Hematopoietic multipotent progenitor cell treated with erythropoietin and hydrocortisone succinate and interleukin-3 and kit ligand, for 6 days (in vitro differentiated cells): ENCODE data around the gene NPTXR.
A peak's percentile ranks its signal among the peaks of the same experiment; 100 is the strongest.

ENCODE experiments used
- DNase-seq: peaks from one replicate; pipeline ENCODE4 v3.0.0-alpha.2; 2015

Gene NPTXR

DNA sequence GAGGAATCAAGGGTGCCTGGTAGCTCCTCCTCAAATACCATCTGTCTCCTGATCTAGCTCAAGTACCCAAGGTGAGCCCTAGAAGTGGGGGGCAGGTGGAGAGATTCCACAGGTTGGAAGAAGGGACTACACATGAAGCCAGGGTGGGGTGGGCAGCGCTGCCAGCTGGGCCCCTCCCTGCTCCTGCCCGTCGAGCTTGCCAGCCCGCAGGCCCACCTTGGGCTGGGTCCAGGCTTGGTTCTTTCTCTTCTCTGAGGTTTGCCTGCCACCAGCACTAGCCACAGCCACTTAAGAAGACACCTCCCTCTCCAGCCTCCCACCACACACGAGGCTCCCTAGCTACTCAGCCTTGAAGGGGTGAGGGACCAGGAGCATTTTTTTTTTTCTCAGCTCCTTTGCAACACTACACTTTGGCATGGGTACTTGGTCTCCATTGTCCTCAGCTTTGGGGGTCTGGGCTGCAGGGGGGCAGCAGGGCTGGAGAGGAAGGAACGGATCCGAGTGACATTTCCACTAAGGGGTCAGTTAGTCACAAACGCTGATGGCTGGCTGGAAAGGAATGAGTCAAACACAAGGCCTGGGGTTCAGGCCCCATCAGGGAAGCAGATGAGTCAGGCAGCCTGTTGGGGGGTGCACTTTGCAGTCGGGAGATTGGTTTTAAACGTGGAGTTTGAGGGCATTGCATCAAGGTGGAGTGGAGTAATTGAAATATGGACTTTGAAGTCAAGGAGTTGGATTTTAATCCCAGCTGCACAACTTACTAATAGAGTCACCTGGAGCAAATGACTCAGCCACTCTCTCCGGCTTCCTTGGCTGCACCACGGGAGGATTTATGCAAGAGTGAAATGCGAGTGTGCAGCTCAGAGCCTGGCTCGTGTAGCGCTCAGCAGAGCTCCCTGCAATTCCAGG is 7.4 kb upstream of the NPTXR start:
- DNase-seq: no peak

DNA sequence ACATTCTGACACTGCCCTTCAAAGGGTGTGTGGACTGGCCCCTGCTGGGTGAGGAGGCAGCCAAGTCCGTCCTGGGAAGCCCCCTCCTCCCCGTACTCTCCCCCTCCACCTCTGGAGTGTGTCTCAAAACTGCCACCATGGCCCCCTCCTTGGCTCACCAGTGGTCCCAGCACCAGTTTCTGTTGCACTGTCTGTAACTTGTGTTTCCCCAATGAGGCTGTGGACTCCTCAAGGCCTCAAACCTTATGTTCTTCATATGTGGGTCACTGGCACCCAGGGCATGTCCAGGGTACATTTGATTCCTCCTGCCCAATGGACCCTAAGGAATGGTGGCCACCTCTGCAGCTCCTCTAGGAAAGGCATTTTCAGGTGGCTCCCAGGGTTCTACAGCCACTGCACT is 6.6 kb upstream of the NPTXR start:
- DNase-seq: no peak

DNA sequence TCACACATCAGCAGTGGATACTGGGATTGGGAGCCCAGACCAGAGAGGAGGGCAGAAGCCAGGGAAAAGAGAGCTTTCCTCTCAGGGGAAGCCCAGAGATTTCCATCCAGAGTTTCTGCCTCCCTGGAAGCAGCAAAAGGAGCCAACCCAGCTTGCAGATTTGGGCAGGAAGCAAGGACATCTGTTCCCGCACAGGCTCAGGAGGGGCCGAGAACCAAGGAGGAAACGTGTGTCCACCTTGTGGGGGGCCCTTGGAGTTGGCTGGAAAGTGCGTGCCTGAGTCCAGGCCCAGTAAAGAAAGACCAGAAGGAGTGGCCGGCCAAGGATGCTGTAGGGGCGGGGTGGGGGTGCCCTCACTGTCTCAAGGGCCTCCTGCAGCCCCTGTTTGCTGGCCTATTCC is 6.0 kb upstream of the NPTXR start:
- no peak for DNase-seq

DNA sequence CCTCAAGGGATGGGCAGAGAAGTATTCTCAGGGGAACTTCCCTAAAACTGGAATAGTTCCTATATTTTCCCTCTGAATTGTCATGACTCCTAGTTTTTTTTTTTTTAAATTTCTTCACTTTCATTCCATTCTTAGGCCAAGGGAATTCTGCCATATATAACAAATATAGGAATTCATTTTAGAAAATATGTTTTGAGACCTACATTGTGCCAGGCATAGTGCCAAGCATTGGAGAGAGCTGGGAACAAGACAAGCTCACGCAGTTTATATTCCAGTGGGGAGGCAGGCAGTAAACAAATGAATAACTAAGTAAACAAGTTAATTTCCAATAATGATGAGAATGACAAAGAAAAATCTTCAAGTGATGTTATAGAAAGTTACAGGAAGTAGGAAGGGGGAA is 2.6 kb upstream of the NPTXR start:
- DNase-seq: no peak

DNA sequence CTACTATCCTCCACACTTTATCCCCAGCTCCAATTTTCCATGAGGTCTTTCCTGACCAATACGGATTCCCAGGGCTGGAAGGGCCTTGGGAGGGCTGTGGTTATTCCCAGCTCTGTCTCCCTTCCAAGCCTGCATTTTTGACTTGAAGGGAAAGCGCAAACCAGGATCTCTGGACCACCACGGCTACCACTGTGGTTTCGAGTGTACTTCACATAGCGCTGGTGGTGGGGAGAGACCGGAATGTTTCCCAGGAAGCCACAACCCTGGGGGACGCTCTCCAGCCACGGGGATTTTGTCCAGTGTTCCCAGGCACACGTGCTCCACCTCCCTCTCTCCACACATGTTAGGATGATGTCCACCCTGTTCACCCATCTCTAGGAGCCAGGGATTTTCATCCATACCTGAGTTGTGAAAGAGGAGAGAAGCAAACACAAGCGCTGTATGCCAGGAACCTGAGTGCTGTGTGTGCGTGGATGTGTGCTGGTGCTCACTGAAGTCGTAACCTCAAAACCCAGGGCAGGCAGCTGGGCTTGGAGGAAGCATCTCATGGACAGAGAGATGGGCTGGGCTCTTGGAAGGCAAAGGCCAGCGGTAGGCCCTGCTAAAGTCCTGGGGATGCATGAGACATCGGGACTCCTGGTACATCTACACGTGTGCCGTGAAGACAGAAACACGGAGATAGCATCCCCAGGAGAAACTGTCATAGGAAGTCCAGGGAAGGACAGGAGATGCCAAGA is 1.3 kb upstream of the NPTXR start:
- DNase-seq: no peak

DNA sequence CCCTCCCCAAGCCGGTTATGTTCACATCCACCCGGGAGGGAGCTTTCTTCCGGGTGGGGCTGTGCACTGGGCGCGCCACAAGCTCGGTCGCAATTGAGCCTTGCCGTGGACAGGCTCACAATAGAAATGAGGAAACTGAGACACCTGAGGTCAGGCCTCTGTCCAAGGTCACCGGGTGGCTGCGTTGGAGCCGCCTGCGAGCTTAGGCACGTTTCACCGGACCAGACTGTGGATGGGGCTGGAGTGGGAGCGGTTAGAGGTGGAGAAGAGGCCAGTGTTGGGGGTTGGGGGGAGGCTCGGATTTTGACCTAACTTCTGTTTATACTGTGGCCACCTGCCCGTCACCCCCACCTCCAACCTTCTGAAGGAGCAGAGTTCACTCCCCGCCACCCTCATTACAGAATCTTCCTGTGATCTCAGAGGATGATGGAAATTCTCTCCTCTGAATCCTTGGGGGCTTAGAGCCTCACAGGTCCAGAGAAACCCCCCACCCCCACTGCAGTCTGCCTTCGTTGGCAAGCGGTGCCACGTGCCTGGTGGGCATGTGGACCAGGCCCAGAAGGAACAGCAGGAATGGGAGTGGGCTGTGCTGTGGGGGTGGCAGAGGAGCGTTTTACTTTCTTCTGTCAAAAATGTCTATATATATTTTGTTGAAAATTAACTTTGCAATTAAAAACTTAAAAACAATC is 631 bp upstream of the NPTXR start:
- no peak for DNase-seq

DNA sequence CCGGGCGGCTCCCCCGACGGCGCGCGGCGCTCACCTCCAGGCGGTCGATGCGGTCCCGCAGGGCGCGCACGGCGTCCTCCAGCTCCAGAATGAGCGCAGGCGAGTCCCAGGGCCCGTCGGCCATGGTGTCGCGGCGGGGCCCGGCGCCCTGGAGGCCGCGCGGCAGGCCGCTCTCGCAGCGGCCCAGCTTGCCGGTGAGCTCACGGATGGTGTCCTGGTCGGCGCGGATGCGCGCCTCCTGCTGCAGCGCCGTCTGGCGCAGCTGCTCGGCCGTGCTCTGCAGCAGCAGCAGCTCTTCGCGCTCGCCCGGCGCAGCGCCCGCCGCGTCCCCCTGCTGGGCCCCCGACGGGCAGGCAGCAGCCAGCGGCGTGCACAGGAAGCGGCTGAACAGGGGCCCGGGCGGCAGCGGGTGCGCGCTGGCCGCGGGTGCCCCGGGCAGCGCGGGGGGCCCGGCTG is 599 bp downstream of the NPTXR start:
- peak; percentile 50 for DNase-seq

DNA sequence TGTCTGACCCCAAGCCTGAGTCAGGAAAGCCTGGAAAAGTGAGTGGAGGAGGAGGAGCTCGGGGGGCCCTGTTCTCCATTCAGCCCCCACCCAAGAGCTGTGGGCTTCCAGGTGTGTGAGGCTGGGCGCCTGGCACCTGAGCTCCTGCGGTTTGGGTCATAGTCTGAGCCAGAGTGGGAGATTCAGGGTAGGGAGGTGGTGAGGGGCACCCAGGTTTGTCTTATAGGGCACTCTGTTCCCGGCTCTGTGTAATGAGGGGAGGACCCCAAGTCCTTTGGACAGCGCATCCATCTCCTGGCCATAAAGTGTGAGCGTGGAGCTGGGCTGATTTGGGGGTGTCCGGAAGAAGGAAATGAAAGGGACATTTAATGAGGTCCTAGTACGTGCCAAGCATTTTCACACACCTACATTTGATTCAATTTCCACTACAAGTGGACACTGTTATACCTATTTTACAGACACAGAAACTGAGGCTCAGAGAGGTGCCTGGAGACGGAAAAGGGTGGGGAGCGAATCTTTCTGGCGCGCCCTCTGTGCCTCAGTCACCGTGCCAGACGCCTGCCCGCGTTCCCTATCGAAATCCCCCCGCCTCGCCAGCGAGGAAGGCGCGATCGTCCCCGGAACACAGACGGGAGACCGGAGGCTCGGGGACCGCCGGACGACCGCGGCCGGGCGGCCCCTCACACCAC is 1.2 kb downstream of the NPTXR start:
- no peak for DNase-seq

DNA sequence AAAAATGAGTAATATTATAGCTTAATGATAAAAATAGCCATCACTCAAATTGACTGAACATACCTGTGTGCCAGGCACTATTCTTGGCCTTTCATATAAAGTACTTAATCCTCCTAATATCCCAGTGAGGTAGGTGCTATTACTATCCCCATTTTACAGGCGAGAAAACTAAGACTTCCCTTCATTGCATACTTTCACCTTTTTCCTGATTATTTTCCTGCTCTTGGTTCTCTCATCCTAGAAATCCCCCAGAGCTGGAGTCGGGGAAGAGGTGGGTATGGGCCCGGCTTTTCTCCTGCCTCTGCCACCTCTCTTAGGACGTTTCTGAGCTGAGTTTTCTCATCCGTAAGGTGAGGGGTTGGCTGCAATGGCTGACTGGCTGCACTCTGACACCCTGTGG is 2.2 kb downstream of the NPTXR start:
- no peak for DNase-seq

DNA sequence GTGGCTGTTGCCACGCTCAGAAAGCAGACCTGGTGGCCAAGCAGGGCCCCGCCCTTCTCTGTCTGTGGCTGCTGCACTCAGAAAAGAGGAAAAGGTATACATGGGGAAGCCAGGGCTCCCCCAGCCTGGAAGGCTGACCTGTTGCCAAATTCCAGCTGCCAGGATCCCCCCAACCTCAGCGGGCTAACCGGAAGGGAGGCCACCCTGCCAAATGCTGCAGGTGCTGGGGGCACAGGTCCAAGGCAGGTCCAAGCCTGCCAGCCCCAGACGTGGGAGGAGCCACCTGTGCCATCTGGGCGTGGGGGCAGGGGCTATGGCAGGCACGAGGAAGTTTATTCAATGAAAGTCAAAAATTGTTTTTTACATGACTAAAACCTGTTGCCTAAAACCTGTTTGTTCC is 2.6 kb downstream of the NPTXR start:
- no peak for DNase-seq

DNA sequence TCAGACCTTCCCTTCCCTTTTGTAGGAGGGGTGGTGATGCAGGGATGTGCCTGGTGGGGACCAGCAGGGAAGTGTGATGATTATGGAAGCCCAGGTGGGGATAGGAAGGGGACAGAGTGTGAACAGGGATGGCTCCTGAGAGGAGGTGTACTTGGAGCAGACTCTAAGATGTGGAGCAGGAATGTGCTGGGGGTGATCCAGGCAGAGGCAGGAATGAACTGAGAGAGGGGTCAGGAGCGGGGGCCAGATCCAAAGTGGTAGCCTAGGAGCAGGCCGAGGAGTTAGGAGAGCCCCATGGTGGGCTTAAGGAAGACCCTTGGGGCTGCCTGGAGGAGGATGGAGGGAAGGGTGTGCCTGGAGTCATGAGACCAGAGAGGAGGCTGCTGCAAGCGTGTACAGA is 3.7 kb downstream of the NPTXR start:
- DNase-seq: no peak

DNA sequence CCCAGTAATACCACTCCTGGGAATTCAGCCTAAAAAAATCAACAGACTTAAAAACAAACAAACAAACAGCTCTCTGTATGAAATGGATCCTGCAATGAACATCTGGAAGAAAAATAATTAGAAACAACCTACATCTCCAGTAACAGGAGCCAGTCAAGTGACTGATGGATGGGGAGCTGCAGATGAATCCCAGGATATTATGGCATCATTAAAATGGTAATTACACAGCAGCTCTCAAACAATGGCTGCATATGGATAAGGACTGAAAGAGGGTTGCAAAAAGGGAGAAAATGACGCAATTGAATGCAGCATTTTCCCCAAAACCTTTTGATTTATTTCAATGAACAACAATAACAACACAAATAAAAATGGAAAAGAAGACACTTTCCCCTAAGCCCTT is 4.1 kb downstream of the NPTXR start:
- no peak for DNase-seq

DNA sequence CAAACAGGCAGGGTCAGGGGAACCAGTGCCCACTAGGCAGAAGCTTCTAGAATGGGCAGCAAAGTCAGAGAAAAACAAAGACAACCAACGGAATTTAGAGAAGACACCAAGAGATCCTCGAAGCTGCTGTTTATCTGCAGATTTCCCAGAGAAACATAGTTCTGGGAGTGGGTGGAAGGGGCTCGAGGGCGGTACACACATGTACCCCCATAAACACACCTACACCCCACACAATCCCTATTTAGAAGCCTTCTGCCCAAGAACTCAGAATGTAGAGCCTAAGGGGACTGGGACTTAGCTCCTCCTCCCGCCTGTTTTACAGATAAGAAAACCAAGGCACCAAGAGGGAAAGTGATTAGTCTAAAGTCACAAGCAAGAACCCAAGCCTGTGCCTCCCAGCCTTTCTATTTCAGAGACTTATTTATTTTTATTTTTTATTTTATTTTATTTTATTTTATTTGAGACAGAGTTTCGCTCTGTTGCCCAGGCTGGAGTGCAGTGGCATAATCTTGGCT is 6.4 kb downstream of the NPTXR start:
- peak; percentile 49 for DNase-seq

DNA sequence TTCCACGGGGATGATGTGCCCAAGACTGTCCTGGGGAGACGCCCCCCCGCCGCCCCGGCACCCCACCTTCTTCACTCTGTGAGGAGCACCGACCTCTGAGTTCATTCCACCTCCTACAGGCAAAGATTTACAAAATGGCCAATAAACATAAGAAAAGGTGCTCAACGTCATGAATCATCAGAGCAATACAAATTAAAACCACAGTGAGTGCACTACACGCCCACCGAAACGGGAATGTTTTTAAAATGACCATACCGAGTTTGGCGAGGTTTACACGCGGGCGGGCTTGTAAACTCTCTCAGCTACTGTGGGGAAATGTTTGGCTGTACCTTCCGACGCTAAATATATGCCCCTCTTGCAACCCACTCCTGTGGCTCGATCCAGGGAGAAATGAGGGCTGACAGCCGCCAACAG is 7.9 kb downstream of the NPTXR start:
- DNase-seq: no peak

DNA sequence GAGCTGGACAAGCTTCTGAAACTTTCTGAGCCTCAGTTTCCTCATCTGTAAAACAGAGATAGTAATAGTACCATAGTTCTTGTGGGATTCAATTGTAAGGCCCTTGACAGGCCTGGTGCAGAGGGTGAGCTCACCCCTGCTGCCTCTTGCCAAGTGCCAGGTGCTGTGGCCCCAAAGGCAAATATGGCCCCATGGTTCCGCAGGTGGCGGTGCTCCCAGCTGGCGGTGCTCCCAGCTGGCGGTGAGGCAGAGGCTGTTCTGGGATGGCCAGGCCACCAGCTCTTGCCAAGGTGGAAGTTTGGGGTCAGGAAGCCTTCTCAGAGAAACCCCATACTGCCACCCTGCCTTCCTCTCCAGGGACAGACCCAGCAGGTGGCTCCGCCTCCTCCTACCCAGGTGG is 8.8 kb downstream of the NPTXR start:
- DNase-seq: no peak

DNA sequence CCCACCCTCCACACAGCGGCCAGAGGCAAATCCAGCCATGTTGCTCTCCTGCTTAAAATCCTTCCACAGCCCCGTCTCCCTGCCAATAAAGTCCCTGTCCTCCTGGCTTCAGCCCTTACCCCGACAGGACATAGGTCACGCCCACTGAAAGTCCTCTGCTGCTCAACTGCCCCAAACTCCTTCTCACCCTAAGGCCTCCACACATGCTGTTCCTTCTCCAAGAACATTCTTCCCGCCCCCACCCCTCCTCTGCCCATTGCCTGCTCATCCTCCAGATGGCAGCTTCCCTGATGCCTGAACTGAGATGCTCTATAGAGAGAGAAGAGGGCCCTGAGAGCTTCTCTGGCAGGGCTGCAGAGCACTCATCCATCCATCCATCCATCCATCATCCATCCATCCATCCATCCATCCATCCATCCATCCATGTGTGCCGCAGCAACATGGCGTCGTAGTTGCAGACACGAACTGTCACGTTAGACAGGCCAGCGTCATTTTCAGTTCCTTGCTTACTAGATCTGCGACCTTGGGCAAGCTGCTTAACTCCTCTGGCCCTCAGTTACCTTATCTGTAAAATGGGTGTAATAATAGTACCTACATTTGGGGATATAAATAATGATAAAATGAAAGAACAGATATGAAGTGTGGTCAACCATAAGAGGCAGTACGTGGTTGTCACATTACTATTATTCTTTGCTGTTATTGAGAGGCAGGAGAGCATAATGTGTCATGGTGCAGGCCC is 9.4 kb downstream of the NPTXR start:
- no peak for DNase-seq

DNA sequence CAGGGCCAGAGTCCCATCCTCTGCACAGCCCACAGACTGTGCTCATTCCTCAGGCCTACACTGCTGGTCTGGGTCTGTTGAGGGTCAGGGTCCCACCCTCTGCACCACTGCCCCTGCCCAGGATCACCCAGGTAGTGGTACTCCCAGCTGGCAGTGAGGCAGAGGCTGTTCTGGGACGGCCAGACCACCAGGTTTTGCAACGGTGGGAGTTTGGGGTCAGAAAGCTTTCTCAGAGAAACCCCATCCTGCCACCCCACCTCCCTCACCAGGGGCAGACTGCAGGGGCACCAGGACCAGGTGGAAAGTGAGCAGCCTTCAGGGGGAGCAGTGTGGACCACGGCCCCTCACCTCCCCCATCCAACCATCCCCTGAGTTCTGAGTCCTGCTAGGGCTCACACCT is 10.8 kb downstream of the NPTXR start:
- no peak for DNase-seq

DNA sequence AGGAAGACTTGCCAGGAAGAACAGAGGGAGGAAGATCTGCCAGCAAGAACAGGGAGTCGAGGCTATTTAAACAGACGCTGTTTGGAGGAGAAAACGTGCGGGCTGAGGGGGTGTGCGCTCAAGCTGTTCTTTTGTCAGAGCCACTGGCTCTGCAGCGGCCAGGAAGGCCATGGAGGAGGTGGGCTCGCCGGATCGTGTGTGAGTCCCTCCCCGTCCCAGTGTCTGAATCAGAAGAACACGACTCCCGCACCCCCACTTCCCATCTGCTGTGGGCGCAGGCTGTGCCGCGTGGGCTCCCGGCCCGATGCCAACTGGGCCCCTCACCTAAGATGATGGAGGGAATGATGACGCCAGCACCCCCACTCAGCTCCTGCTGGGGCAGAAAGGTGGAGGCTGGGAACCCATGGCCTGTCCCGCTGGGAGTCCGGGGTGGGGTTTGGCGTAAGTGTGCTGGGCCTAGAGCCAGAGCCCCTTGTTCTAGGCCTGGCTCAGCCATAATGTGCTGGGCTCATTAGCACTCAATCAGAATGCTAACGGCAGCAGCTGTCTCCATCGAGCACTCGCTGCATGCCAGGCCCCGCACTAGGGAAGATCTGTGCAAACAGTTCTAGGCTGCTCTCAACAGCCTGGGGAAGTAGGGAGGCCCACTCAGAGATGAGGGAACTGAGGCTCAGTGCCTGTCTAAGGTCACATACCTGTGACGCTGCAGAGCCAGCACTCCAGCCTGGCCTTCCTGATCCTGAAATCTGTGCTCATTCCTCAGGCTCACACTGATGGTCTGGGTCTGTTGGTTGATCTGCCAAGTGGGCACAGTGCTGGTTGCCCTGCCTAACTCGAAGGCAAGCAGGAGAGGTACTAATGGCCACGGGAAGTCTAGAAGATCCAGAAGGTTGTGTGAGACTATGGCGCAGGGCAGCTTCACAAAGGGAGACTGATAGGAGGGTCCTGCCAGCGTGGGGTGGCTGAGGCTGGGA is 11.5 kb downstream of the NPTXR start:
- DNase-seq: no peak

DNA sequence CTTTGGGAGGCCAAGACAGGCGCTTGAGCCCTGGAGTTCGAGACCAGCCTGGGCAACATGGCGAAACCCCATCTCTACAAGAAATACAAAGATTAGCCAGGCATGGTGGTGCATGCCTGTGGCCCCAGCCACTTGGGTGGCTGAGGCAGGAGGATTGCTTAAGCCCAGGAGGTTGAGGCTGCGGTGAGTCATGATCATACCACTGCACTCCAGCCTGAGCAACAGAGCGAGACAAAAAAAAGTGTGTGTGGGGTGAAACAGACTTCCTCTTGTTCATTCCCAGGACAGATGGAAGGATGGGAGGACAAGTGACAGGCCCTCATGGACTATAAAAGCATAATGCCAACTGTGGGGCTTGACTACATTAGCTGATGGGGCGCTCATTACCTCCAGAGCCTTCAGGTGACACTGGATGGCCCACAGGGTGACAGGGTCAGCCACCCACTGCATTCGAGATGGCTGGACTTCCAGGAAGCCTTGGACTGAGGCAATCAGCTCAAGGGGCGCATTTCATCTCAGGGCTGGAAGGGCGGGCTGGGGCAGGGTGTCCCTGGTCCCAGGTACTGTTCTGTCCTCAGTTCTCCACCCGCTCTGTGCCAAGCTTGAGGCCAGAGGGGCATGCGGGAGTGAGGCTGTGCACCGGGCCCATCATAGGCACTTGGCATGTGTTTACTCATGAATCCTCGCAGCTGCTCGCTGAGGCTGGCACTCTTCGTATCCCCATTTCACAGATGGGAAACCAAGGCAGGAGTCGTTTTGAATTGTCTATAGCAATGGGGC is 12.5 kb downstream of the NPTXR start:
- no peak for DNase-seq

DNA sequence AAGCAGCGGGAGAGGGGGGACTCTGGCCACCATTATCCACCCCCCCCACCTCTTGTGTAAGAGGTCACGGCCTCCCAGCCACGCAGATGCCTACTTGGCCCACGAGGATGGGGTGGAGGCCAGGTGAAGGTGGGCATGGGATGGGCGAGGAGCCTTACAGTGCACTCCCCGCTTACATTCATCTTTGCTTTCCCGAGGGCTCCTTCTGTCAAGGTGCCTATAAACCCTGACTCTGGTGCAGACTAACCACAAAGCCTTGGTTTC is 13.1 kb downstream of the NPTXR start:
- no peak for DNase-seq
